GM18909 (cell line): ENCODE measurements around the gene ANKRD13A.
"Not testable (repeated sequence)": the region's sequence is repeated elsewhere in the genome, so short reads cannot be mapped to it uniquely, and the experiment has no call there.

Experiments used
- ATAC-seq: cut with Tn5 transposase; IDR thresholded peaks from one replicate; pipeline ENCODE4 v1.9.1; 2021; ENCODE audit warnings: mild to moderate bottlenecking; ENCODE audit not compliant: unreplicated experiment, poor library complexity

The ANKRD13A gene

GRCh38 chr12:109982210-109982609, 17.0 kb upstream of the ANKRD13A start:
- no peak for ATAC-seq

GRCh38 chr12:109983432-109984142, 15.6 kb upstream of the ANKRD13A start:
- ATAC-seq: no peak

GRCh38 chr12:109986236-109986635, 13.0 kb upstream of the ANKRD13A start:
- not testable (repeated sequence) for ATAC-seq

GRCh38 chr12:109987615-109988014, 11.6 kb upstream of the ANKRD13A start:
- ATAC-seq: no peak

GRCh38 chr12:109988274-109988673, 11.0 kb upstream of the ANKRD13A start:
- ATAC-seq: no peak

GRCh38 chr12:109988903-109989302, 10.3 kb upstream of the ANKRD13A start:
- no peak for ATAC-seq

GRCh38 chr12:109989380-109989779, 9.8 kb upstream of the ANKRD13A start:
- no peak for ATAC-seq

GRCh38 chr12:109991586-109991985, 7.6 kb upstream of the ANKRD13A start:
- ATAC-seq: no peak

- ATAC-seq: no peak
Observed at GRCh38 chr12:109993091-109993490, 6.1 kb upstream of the ANKRD13A start.

- ATAC-seq: no peak
Observed at GRCh38 chr12:109994401-109995175, 4.6 kb upstream of the ANKRD13A start.

- no peak for ATAC-seq
Observed at GRCh38 chr12:109995361-109995685, 3.9 kb upstream of the ANKRD13A start.

- ATAC-seq: peak; percentile 63
Observed at GRCh38 chr12:109995686-109996482, 3.3 kb upstream of the ANKRD13A start, which contains the start of gene GIT2. GIT2 (minus strand) TSS chr12:109996368; CDS start chr12:109996224, 144 bp downstream.

- no peak for ATAC-seq
Observed at GRCh38 chr12:109996483-109996853, 2.8 kb upstream of the ANKRD13A start.

GRCh38 chr12:109997393-109997792, 1.8 kb upstream of the ANKRD13A start:
- ATAC-seq: no peak

- ATAC-seq: no peak
Observed at GRCh38 chr12:109998241-109998903, 858 bp upstream of the ANKRD13A start.

GRCh38 chr12:109999649-109999971, 380 bp downstream of the ANKRD13A start:
- no peak for ATAC-seq

GRCh38 chr12:109999983-110000505, 814 bp downstream of the ANKRD13A start:
- ATAC-seq: no peak

GRCh38 chr12:110001596-110001995, 2.4 kb downstream of the ANKRD13A start:
- no peak for ATAC-seq

GRCh38 chr12:110002676-110003515, 3.7 kb downstream of the ANKRD13A start:
- no peak for ATAC-seq

GRCh38 chr12:110004598-110004997, 5.4 kb downstream of the ANKRD13A start:
- no peak for ATAC-seq
